ENCODE results near the gene GRIN2D.

DNA sequence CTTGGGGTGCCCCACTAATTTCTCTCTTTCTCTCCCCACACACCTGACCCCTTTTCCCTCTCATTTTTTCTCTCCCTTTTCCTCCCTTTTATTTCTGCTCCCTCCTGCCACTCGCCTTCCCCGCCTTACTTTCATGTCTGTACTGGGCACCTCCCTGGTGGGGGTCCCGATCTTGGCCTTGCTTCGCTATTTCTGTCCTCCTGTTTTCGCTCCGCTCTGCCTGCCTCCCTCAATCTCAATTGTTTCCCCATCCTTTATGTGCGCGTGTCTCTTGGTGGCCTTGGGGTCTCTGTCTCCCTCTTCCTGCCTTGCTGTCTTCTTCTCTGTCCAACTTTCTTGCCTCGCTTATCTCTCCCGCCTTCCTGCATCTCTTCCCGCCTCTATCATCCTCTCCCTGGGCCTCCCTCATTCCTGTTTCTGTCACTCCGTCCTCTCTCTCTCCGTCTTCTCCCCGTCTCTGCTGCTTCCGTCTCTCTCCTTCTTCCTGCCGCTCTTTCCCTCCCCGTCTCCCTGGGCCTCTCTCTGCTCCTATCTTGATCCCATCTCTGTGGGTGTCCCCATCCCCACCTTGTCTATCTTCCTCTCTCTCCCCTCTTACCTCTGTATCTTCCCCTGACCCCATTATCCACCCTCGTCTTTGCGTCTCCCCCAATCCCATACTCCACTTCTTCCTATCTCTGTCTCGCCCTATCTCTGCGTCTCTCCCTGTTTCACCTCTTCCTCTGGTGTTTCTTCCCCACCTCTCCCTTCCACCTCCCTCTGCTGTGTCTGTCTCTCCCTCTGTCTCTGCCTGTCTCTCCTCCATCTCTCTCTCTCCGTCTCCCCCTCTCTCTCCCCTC lies 4.0 kb downstream of the GRIN2D start:
- TF ChIP-seq EZH2 (IDR thresholded peaks at IDR 0.05; ENCODE audit: borderline replicate concordance, low read depth, low read length, severe bottlenecking) = no peak
- TF ChIP-seq, protein P1, sequence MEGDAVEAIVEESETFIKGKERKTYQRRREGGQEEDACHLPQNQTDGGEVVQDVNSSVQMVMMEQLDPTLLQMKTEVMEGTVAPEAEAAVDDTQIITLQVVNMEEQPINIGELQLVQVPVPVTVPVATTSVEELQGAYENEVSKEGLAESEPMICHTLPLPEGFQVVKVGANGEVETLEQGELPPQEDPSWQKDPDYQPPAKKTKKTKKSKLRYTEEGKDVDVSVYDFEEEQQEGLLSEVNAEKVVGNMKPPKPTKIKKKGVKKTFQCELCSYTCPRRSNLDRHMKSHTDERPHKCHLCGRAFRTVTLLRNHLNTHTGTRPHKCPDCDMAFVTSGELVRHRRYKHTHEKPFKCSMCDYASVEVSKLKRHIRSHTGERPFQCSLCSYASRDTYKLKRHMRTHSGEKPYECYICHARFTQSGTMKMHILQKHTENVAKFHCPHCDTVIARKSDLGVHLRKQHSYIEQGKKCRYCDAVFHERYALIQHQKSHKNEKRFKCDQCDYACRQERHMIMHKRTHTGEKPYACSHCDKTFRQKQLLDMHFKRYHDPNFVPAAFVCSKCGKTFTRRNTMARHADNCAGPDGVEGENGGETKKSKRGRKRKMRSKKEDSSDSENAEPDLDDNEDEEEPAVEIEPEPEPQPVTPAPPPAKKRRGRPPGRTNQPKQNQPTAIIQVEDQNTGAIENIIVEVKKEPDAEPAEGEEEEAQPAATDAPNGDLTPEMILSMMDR (IDR thresholded peaks at IDR 0.05; ENCODE audit: borderline replicate concordance, extremely low read depth, low read length, poor library complexity, severe bottlenecking) = no peak
